HepG2 (cell line): ENCODE results near the gene ZFYVE27. TPM values are rescaled to one million over a fixed set of nuclear protein-coding genes. Genes with fewer than 3 reads are reported as not detected.
A peak's percentile ranks its signal among the peaks of the same experiment; 100 is the strongest.

Experiments
- BCLAF1 ChIP-seq: fragments of 450-650 bp; IDR thresholded peaks from 2 replicates; pipeline ENCODE4 v1.6.1; 2017; ENCODE audit warnings: mild to moderate bottlenecking
- EHMT2 ChIP-seq: fragments of 200-600 bp; sonication (generic); IDR thresholded peaks from 2 replicates; pipeline ENCODE4 v1.7.0; 2017; ENCODE audit warnings: antibody characterized with exemption, low read depth, low read length, borderline replicate concordance
- FLYWCH1 ChIP-seq: sonication (generic); formaldehyde crosslinking; IDR thresholded peaks from 2 replicates; pipeline ENCODE4 v1.8.1; 2023; ENCODE audit warnings: mild to moderate bottlenecking, missing genetic modification reagents
- JUN ChIP-seq: sonication (generic); formaldehyde crosslinking; IDR thresholded peaks from 2 replicates; pipeline ENCODE4 v1.4.0; 2020; ENCODE audit warnings: mild to moderate bottlenecking, missing genetic modification reagents
- NFKBIZ ChIP-seq: IDR thresholded peaks from 2 replicates; pipeline ENCODE4 v1.6.1; 2018; ENCODE audit warnings: missing genetic modification reagents, missing compliant biosample characterization
- STAG1 ChIP-seq: sonication (generic); formaldehyde crosslinking; IDR thresholded peaks from 2 replicates; pipeline ENCODE4 v1.4.0; 2020; ENCODE audit warnings: missing genetic modification reagents
- THYN1 ChIP-seq: sonication (generic); formaldehyde crosslinking; IDR thresholded peaks from 2 replicates; pipeline ENCODE4 v1.8.1; 2023; ENCODE audit warnings: low read depth, mild to moderate bottlenecking, moderate library complexity, missing genetic modification reagents, borderline replicate concordance
- WIZ ChIP-seq: sonication (generic); formaldehyde crosslinking; IDR thresholded peaks from 2 replicates; pipeline ENCODE4 v1.5.1; 2020; ENCODE audit warnings: mild to moderate bottlenecking, missing genetic modification reagents
- ZFP1 ChIP-seq: IDR thresholded peaks from 2 replicates; pipeline ENCODE4 v1.6.1; 2016
- ZHX1 ChIP-seq: sonication (generic); formaldehyde crosslinking; IDR thresholded peaks from 2 replicates; pipeline ENCODE4 v1.8.1; 2022; ENCODE audit warnings: low read depth, mild to moderate bottlenecking, missing genetic modification reagents
- ZNF124 ChIP-seq: sonication (generic); formaldehyde crosslinking; IDR thresholded peaks from 2 replicates; pipeline ENCODE4 v1.4.0; 2020; ENCODE audit warnings: missing genetic modification reagents
- ZNF205 ChIP-seq: IDR thresholded peaks from 2 replicates; pipeline ENCODE4 v1.6.1; 2018; ENCODE audit warnings: missing biosample characterization, missing genetic modification reagents
- ZNF33A ChIP-seq: sonication (generic); formaldehyde crosslinking; IDR thresholded peaks from 2 replicates; pipeline ENCODE4 v1.5.1; 2020; ENCODE audit warnings: missing genetic modification reagents, mild to moderate bottlenecking, moderate library complexity, borderline replicate concordance
- ZNF367 ChIP-seq: sonication (generic); formaldehyde crosslinking; IDR thresholded peaks from 2 replicates; pipeline ENCODE4 v1.4.0; 2020; ENCODE audit warnings: missing genetic modification reagents, borderline replicate concordance
- ZNF484 ChIP-seq: sonication (generic); formaldehyde crosslinking; IDR thresholded peaks from 2 replicates; pipeline ENCODE4 v1.5.1; 2020; ENCODE audit warnings: mild to moderate bottlenecking, low read depth, missing genetic modification reagents, borderline replicate concordance
- ZNF574 ChIP-seq: sonication (generic); formaldehyde crosslinking; IDR thresholded peaks from 2 replicates; pipeline ENCODE4 v1.4.0; 2020; ENCODE audit warnings: missing genetic modification reagents
- ZNF687 ChIP-seq: sonication (generic); formaldehyde crosslinking; IDR thresholded peaks from 2 replicates; pipeline ENCODE4 v1.5.1; 2020; ENCODE audit warnings: mild to moderate bottlenecking, missing genetic modification reagents, moderate library complexity
- polyA plus RNA-seq, 8 experiments: library from polyadenylated mRNA; depleted of rRNA in 3 of 8; stranded (reverse) in 7 of 8; unstranded in 1 of 8; fragments of >200 nt; fragmentation: Illumina TruSeq in 4 of 8; extraction: Trizol in 4 of 8; gene quantifications; 2 replicates each; pipeline versions ENCODE4 v1.2.1 to v1.2.3, GENCODE V29; 2011 to 2016; ENCODE audit warnings: low read depth in 4 of 8, missing spikeins in 1 of 8, mixed read lengths in 1 of 8; ENCODE audit not compliant: insufficient read depth in 1 of 8
- total RNA-seq, 5 experiments: library from RNA; depleted of rRNA; stranded (reverse); fragments of >200 nt; fragmentation: Illumina TruSeq; extraction: Trizol; gene quantifications; 2 replicates each; pipeline ENCODE4 v1.2.3, GENCODE V29; 2016; ENCODE audit warnings: low read depth in 1 of 5

Gene ZFYVE27
- total and polyA plus RNA-seq, 2 of the 13 experiments (the other 11 are each of a cell fraction or from before 2014, with no cell fraction given): 19.7 to 20.5 TPM

- peak; percentile 94 for TF ChIP-seq STAG1 (CRISPR knock-in tag)
- TF ChIP-seq ZFP1 (CRISPR knock-in tag): no peak
- no peak for TF ChIP-seq JUN (CRISPR knock-in tag)
- no peak for TF ChIP-seq THYN1
- TF ChIP-seq ZNF33A (CRISPR knock-in tag): no peak
- TF ChIP-seq WIZ (CRISPR knock-in tag): no peak
- no peak for TF ChIP-seq EHMT2
- TF ChIP-seq ZHX1 (CRISPR knock-in tag): no peak
- peak; percentile 84 for TF ChIP-seq ZNF687 (CRISPR knock-in tag)
- TF ChIP-seq ZNF124: peak; percentile 35; the same call in 1 of the 2 replicates
- TF ChIP-seq ZNF205: 0 out of 2 replicates have a peak, but pooled peaks have one; percentile 41
- no peak for TF ChIP-seq NFKBIZ (CRISPR knock-in tag)
- no peak for TF ChIP-seq ZNF367 (CRISPR knock-in tag)
- TF ChIP-seq ZNF574: peak; percentile 35; the same call in 1 of the 2 replicates
- TF ChIP-seq ZNF484 (CRISPR knock-in tag): no peak
- TF ChIP-seq BCLAF1: no peak
- TF ChIP-seq FLYWCH1: no peak
Measured at GRCh38 chr10:97759158-97759887, 22.4 kb downstream of the ZFYVE27 start (continued).
